SH-SY5Y (cell line): ENCODE measurements around the gene CCL25.

Experiments used
- GATA2 ChIP-seq: IDR thresholded peaks from 2 replicates; pipeline ENCODE4 v1.6.1; 2011; ENCODE audit warnings: mild to moderate bottlenecking, low read depth, low read length
- GATA3 ChIP-seq: IDR thresholded peaks from 2 replicates; pipeline ENCODE4 v1.6.1; 2011; ENCODE audit warnings: low read depth, mild to moderate bottlenecking, low read length, moderate library complexity

The CCL25 gene

GRCh38 chr19:8108560-8109445 is 56.2 kb downstream of the CCL25 start:
- no peak for TF ChIP-seq GATA2
- no peak for TF ChIP-seq GATA3

GRCh38 chr19:8109455-8109854 is 56.9 kb downstream of the CCL25 start:
- no peak for TF ChIP-seq GATA3
- no peak for TF ChIP-seq GATA2

- TF ChIP-seq GATA2 (no peak), GATA3 (no peak)
These were observed 57.5 kb downstream of the CCL25 start for GRCh38 chr19:8109890-8110662.

- TF ChIP-seq GATA3 (no peak), GATA2 (no peak)
These were observed 58.4 kb downstream of the CCL25 start for GRCh38 chr19:8110931-8111330.

- TF ChIP-seq GATA2 (no peak), GATA3 (no peak)
These were observed 58.8 kb downstream of the CCL25 start for GRCh38 chr19:8111376-8111775.
